ENCODE data around the gene TMEM52. TPM values are rescaled to one million over a fixed set of nuclear protein-coding genes. Genes with fewer than 3 reads are reported as not detected.

TMEM52 gene
- total and polyA plus RNA-seq, 2 of the 13 experiments (the other 11 are each of a cell fraction or from before 2014, with no cell fraction given): 13.2 to 18.7 TPM

GRCh38 chr1:1954831-1955441 is 35.9 kb upstream of the TMEM52 start (continued):
- TF ChIP-seq ZNF18 (CRISPR knock-in tag; IDR thresholded peaks at IDR 0.05; ENCODE audit: insufficient replicate concordance) (peak; percentile 100), BORCS8-MEF2B (CRISPR knock-in tag; IDR thresholded peaks at IDR 0.05) (peak; percentile 67), AGO2 (optimal IDR thresholded peaks at IDR 0.05; ENCODE audit: low read depth, low read length) (peak; percentile 58), KIAA2018 (CRISPR knock-in tag; IDR thresholded peaks at IDR 0.05; ENCODE audit: borderline replicate concordance) (no peak), ZNF709 (CRISPR knock-in tag; IDR thresholded peaks at IDR 0.05) (no peak), MLXIP (CRISPR knock-in tag; IDR thresholded peaks at IDR 0.05; ENCODE audit: borderline replicate concordance) (no peak), ZBTB34 (CRISPR knock-in tag; IDR thresholded peaks at IDR 0.05) (0 out of 2 replicates have a peak, but pooled peaks have one; percentile 48), SP4 (CRISPR knock-in tag; IDR thresholded peaks at IDR 0.05) (peak; percentile 30; the same call in 1 of the 2 replicates), ETV5 (CRISPR knock-in tag; IDR thresholded peaks at IDR 0.05; ENCODE audit: borderline replicate concordance) (0 out of 2 replicates have a peak, but pooled peaks have one; percentile 54), TMF1 (CRISPR knock-in tag; IDR thresholded peaks at IDR 0.05; ENCODE audit: low read depth) (0 out of 2 replicates have a peak, but pooled peaks have one; percentile 56)
